Hepatocyte (in vitro differentiated cells): ENCODE data around the gene CC2D1A. TPM values are rescaled to one million over a fixed set of nuclear protein-coding genes. Genes with fewer than 3 reads are reported as not detected.

Experiments
- DNase-seq: peaks from one replicate; pipeline ENCODE4 v3.0.0-alpha.2; 2016; ENCODE audit warnings: low spot score
- H2AFZ ChIP-seq: fragments of 200-600 bp; sonication (generic); 2 replicates; pipeline ENCODE4 v1.6.0; 2016; ENCODE audit warnings: antibody characterized with exemption, mild to moderate bottlenecking
- H3K27ac ChIP-seq: fragments of 200-600 bp; sonication (generic); 2 replicates; pipeline ENCODE4 v1.5.1; 2016; ENCODE audit warnings: mild to moderate bottlenecking
- H3K27me3 ChIP-seq: fragments of 200-600 bp; sonication (generic); 2 replicates; pipeline ENCODE4 v1.6.1; 2016
- H3K36me3 ChIP-seq: fragments of 200-600 bp; sonication (generic); replicated peaks from 2 replicates; pipeline ENCODE4 v1.5.1; 2016; ENCODE audit warnings: low read depth; ENCODE audit not compliant: insufficient read depth
- H3K4me1 ChIP-seq: fragments of 200-600 bp; sonication (generic); 2 replicates; pipeline ENCODE4 v1.5.1; 2016; ENCODE audit warnings: mild to moderate bottlenecking, moderate library complexity; ENCODE audit not compliant: insufficient read depth
- H3K4me2 ChIP-seq: fragments of 200-600 bp; sonication (generic); 2 replicates; pipeline ENCODE4 v1.6.0; 2016
- H3K4me3 ChIP-seq: fragments of 200-600 bp; sonication (generic); 2 replicates; pipeline ENCODE4 v1.5.1; 2016; ENCODE audit warnings: mild to moderate bottlenecking
- H3K79me2 ChIP-seq: fragments of 200-600 bp; sonication (generic); 2 replicates; pipeline ENCODE4 v1.6.0; 2017; ENCODE audit warnings: mild to moderate bottlenecking
- H3K9me2 ChIP-seq: fragments of 200-600 bp; sonication (generic); replicated peaks from 2 replicates; pipeline ENCODE4 v1.6.0; 2017; ENCODE audit warnings: mild to moderate bottlenecking; ENCODE audit not compliant: insufficient read depth
- H3K9me3 ChIP-seq: fragments of 200-600 bp; sonication (generic); 2 replicates; pipeline ENCODE4 v1.5.1; 2016; ENCODE audit warnings: low read depth, mild to moderate bottlenecking
- H4K20me1 ChIP-seq: fragments of 200-600 bp; sonication (generic); 2 replicates; pipeline ENCODE4 v1.6.0; 2016; ENCODE audit warnings: mild to moderate bottlenecking; ENCODE audit not compliant: insufficient read depth, poor library complexity, severe bottlenecking
- CTCF ChIP-seq: fragments of 200-600 bp; sonication (generic); IDR thresholded peaks from 2 replicates; pipeline ENCODE4 v1.5.1; 2016; ENCODE audit warnings: antibody characterized with exemption, mild to moderate bottlenecking; ENCODE audit not compliant: poor library complexity
- EZH2 ChIP-seq: fragments of 200-600 bp; sonication (generic); IDR thresholded peaks from 2 replicates; pipeline ENCODE4 v1.6.1; 2016; ENCODE audit warnings: antibody characterized with exemption, mild to moderate bottlenecking, borderline replicate concordance
- EZH2phosphoT487 ChIP-seq: fragments of 200-600 bp; sonication (generic); IDR thresholded peaks from one replicate; pipeline ENCODE4 v1.6.1; 2018; ENCODE audit warnings: antibody characterized with exemption, mild to moderate bottlenecking, low read depth, moderate library complexity; ENCODE audit not compliant: unreplicated experiment, severe bottlenecking
- WGBS: methylation state at CpG from one replicate; pipeline ENCODE4 v1.1.6; 2016; ENCODE audit warnings: low lambda C conversion rate; ENCODE audit errors: missing lambda C conversion rate; 5-methylcytosine and 5-hydroxymethylcytosine counted together
- polyA plus RNA-seq: library from polyadenylated mRNA; unstranded; fragments of >200 nt; fragmentation: Nextera tagmentation; extraction: Ambion mirVana; gene quantifications from 2 replicates; pipeline ENCODE4 v1.2.1, GENCODE V29; 2016
- total RNA-seq: library from RNA; depleted of rRNA; stranded (reverse); fragments of >200 nt; gene quantifications from 2 replicates; pipeline ENCODE4 v1.2.3, GENCODE V29; 2014

CC2D1A gene
- total and polyA plus RNA-seq, 2 experiments from 2014 or later: 20.8 to 43.3 TPM

- no peaks in the 10 kb centered on the region for H3K36me3 ChIP-seq
- 98% methylated on average over 11 of the region's 17 CpGs for WGBS
Observed at GRCh38 chr19:13929956-13930355, 24.0 kb downstream of the CC2D1A start.

DNA sequence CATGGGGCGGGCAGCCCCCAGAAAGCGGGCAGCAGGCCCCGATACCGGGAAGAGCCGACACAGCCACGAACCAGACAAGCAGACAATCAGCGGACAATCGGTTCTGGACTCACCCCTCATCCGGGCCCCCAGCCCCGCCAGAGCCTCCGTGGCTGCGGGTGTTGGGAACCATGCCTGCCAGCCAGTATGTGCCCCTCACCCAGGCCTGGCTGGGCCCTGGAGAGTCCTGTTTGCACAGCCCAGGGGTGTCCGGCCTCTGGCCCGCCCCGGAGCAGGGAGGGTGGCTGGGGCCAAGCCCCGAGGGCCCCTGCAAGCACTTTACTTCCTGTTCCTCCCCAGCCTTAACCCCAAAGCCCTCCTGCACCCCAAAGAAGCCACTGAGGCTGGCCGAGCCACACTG, 24.4 kb downstream of the CC2D1A start:
- H3K9me2 ChIP-seq: no peaks in the 10 kb centered on the region
- no peak overlapping the region for H3K4me2 ChIP-seq
- 91% methylated on average over 17 of the region's 17 CpGs for WGBS
- H3K9me3 ChIP-seq: no peaks in the 10 kb centered on the region
- no peak for TF ChIP-seq CTCF
- no peak for TF ChIP-seq EZH2phosphoT487
- no peak for TF ChIP-seq EZH2
- no peak overlapping the region for H3K27ac ChIP-seq
- H3K36me3 ChIP-seq: no peaks in the 10 kb centered on the region
- DNase-seq: no peak
- H2AFZ ChIP-seq: no peak overlapping the region
- no peaks in the 10 kb centered on the region for H4K20me1 ChIP-seq
- H3K4me3 ChIP-seq: no peak overlapping the region
- H3K79me2 ChIP-seq: no peaks in the 10 kb centered on the region
- no peaks in the 10 kb centered on the region for H3K4me1 ChIP-seq
- H3K27me3 ChIP-seq: no peaks in the 10 kb centered on the region

More at GRCh38 chr19:13929956-13930355, 24.0 kb downstream of the CC2D1A start:
- no peak overlapping the region for H3K27ac ChIP-seq
- no peaks in the 10 kb centered on the region for H3K9me2 ChIP-seq
- no peak for DNase-seq
- no peaks in the 10 kb centered on the region for H3K9me3 ChIP-seq
- no peak overlapping the region for H3K4me3 ChIP-seq
- no peak for TF ChIP-seq EZH2
- no peak for TF ChIP-seq CTCF
- TF ChIP-seq EZH2phosphoT487: no peak
- no peaks in the 10 kb centered on the region for H3K79me2 ChIP-seq
- no peaks in the 10 kb centered on the region for H3K27me3 ChIP-seq
- no peak overlapping the region for H3K4me2 ChIP-seq
- no peaks in the 10 kb centered on the region for H3K4me1 ChIP-seq
- H2AFZ ChIP-seq: no peak overlapping the region
- no peaks in the 10 kb centered on the region for H4K20me1 ChIP-seq

DNA sequence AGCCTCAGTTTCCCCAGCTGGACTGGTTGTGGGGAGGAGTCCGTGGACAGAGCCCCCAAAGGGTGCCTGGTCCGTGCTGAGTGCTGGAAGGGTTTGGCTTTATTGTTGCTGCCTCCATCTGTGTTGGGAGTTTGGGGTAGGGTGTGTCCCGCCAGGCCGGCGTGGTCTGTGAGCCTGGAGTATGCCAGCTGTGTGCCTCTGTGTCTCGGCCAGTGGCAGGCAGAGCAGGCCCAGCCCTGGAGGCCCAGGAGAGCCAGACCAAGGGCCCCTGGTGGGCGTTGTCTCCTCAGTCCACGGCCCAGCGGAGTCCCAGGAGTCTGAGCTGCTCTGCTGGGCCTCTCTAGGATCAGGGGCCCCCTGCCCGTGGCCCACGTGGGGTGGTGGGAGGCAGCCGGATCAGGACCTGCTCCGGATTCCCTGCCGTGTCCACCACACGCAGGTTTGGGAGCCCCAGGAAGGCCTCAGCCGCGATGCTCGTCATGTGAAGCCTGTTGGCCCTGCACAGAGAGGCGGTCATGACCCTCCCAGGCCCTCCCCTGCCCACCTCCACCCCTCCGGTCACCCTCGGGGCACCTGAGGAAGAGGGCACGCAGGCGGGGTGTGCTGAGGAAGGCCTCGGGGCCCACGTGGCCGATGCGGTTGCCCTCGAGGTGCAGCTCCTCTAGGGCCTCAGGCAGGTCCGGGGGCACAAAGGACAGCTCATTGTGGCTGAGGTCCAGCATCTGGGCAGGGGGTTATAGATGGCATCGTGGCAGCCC, 25.6 kb downstream of the CC2D1A start:
- no peaks in the 10 kb centered on the region for H4K20me1 ChIP-seq
- WGBS: 98% methylated on average over 20 of the region's 30 CpGs
- H3K4me3 ChIP-seq: no peak overlapping the region
- no peak overlapping the region for H2AFZ ChIP-seq
- H3K4me2 ChIP-seq: no peak overlapping the region
- H3K27ac ChIP-seq: no peak overlapping the region
- H3K9me2 ChIP-seq: no peaks in the 10 kb centered on the region
- no peaks in the 10 kb centered on the region for H3K4me1 ChIP-seq
- H3K79me2 ChIP-seq: no peaks in the 10 kb centered on the region
- no peaks in the 10 kb centered on the region for H3K9me3 ChIP-seq
- H3K27me3 ChIP-seq: no peaks in the 10 kb centered on the region
- no peaks in the 10 kb centered on the region for H3K36me3 ChIP-seq
- DNase-seq: no peak
- TF ChIP-seq CTCF (no peak), EZH2 (no peak), EZH2phosphoT487 (no peak)

DNA sequence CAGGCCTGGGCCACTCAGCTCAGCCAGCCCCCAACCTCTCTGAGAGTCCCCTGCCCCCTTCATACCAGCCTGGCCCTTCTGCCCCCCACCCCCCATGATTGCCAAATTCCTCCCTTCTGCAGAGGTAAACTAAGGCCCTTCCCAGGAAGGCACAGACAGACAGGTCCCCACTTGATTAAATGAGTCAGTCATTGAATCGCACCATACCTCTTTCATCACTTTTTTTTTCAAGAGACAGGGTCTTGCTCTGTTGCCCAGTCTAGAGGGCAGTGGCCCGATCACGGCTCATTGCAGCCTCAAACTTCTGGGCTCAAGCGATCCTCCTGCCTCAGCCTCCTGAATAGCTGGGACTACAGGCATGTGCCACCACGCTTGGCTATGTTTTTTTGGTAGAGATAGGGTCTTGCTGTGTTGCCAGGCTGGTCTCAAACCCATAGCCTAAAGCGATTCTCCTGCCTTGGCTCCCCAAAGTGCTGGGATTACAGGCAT, 26.2 kb downstream of the CC2D1A start:
- TF ChIP-seq EZH2phosphoT487 (no peak), CTCF (no peak), EZH2 (no peak)
- no peaks in the 10 kb centered on the region for H3K79me2 ChIP-seq
- H3K9me2 ChIP-seq: no peaks in the 10 kb centered on the region
- H2AFZ ChIP-seq: no peak overlapping the region
- no peak overlapping the region for H3K27ac ChIP-seq
- no peaks in the 10 kb centered on the region for H3K4me1 ChIP-seq
- no peak for DNase-seq
- no peak overlapping the region for H3K4me3 ChIP-seq
- H4K20me1 ChIP-seq: no peaks in the 10 kb centered on the region
- no peak overlapping the region for H3K4me2 ChIP-seq
- no peaks in the 10 kb centered on the region for H3K36me3 ChIP-seq
- H3K9me3 ChIP-seq: no peaks in the 10 kb centered on the region
- whole genome bisulfite sequencing: 95% methylated on average over 6 of the region's 6 CpGs
- H3K27me3 ChIP-seq: no peaks in the 10 kb centered on the region
